Measurements from ENCODE around the gene FOXP1.

FOXP1 gene

GRCh38 chr3:71045212-71045916, 538.2 kb downstream of the FOXP1 start:
- Histone ChIP-seq H3K4me2 (ENCODE audit: low read length) (no peak overlapping the region), H3K79me2 (ENCODE audit: insufficient read depth, low read length) (no peaks in the 10 kb centered on the region)

GRCh38 chr3:71042759-71043158, 540.8 kb downstream of the FOXP1 start:
- H3K36me3 ChIP-seq (ENCODE audit: insufficient read depth, low read length) = peaks cover 100% of the 10 kb centered on the region
- H2AFZ ChIP-seq (ENCODE audit: low read length) = no peak overlapping the region
- no peaks in the 10 kb centered on the region for H3K9me3 ChIP-seq (ENCODE audit: low read length)
- H3K27ac ChIP-seq (ENCODE audit: low read depth, low read length, poor library complexity, severe bottlenecking) = no peak overlapping the region
- no peak overlapping the region for H3K9ac ChIP-seq (ENCODE audit: low read length)
- H3K9me2 ChIP-seq (ENCODE audit: low read depth, low read length) = no peaks in the 10 kb centered on the region
- H3F3A ChIP-seq (ENCODE audit: insufficient read depth, low read length) = no peaks in the 10 kb centered on the region
- H3K4me1 ChIP-seq (ENCODE audit: insufficient read depth, low read length, severe bottlenecking) = no peaks in the 10 kb centered on the region
- H4K20me1 ChIP-seq (ENCODE audit: insufficient read depth, low read length) = no peaks in the 10 kb centered on the region
- no peaks in the 10 kb centered on the region for H3K79me2 ChIP-seq (ENCODE audit: insufficient read depth, low read length)
- TF ChIP-seq CTCF (IDR thresholded peaks at IDR 0.05; ENCODE audit: low read length) (no peak), EZH2 (IDR thresholded peaks at IDR 0.05; ENCODE audit: borderline replicate concordance, low read length) (no peak)
- no peak overlapping the region for H3K4me3 ChIP-seq (ENCODE audit: low read depth, low read length, poor library complexity, severe bottlenecking)
- H3K27me3 ChIP-seq (ENCODE audit: insufficient read depth, low read length) = no peaks in the 10 kb centered on the region
- H3K4me2 ChIP-seq (ENCODE audit: low read length) = no peak overlapping the region

More at GRCh38 chr3:71045212-71045916, 538.2 kb downstream of the FOXP1 start:
- Histone ChIP-seq H3K9ac (ENCODE audit: low read length) (no peak overlapping the region), H3K4me1 (ENCODE audit: insufficient read depth, low read length, severe bottlenecking) (no peaks in the 10 kb centered on the region), H3F3A (ENCODE audit: insufficient read depth, low read length) (no peaks in the 10 kb centered on the region), H3K36me3 (ENCODE audit: insufficient read depth, low read length) (peaks cover 98% of the 10 kb centered on the region), H3K9me2 (ENCODE audit: low read depth, low read length) (no peaks in the 10 kb centered on the region), H2AFZ (ENCODE audit: low read length) (no peak overlapping the region), H3K4me3 (ENCODE audit: low read depth, low read length, poor library complexity, severe bottlenecking) (no peak overlapping the region), H3K27me3 (ENCODE audit: insufficient read depth, low read length) (no peaks in the 10 kb centered on the region), H3K27ac (ENCODE audit: low read depth, low read length, poor library complexity, severe bottlenecking) (no peak overlapping the region), H4K20me1 (ENCODE audit: insufficient read depth, low read length) (no peaks in the 10 kb centered on the region), H3K9me3 (ENCODE audit: low read length) (no peaks in the 10 kb centered on the region)
- TF ChIP-seq EZH2 (IDR thresholded peaks at IDR 0.05; ENCODE audit: borderline replicate concordance, low read length) (no peak), CTCF (IDR thresholded peaks at IDR 0.05; ENCODE audit: low read length) (no peak)

- H3K9ac ChIP-seq (ENCODE audit: low read length) = no peak overlapping the region
- H3K9me3 ChIP-seq (ENCODE audit: low read length) = no peaks in the 10 kb centered on the region
- H3K27ac ChIP-seq (ENCODE audit: low read depth, low read length, poor library complexity, severe bottlenecking) = no peak overlapping the region
- H2AFZ ChIP-seq (ENCODE audit: low read length) = no peak overlapping the region
- TF ChIP-seq CTCF (IDR thresholded peaks at IDR 0.05; ENCODE audit: low read length) (no peak), EZH2 (IDR thresholded peaks at IDR 0.05; ENCODE audit: borderline replicate concordance, low read length) (no peak)
- no peaks in the 10 kb centered on the region for H3K9me2 ChIP-seq (ENCODE audit: low read depth, low read length)
- H3K4me3 ChIP-seq (ENCODE audit: low read depth, low read length, poor library complexity, severe bottlenecking) = no peak overlapping the region
- no peaks in the 10 kb centered on the region for H3K4me1 ChIP-seq (ENCODE audit: insufficient read depth, low read length, severe bottlenecking)
- H3K27me3 ChIP-seq (ENCODE audit: insufficient read depth, low read length) = no peaks in the 10 kb centered on the region
- no peaks in the 10 kb centered on the region for H3K79me2 ChIP-seq (ENCODE audit: insufficient read depth, low read length)
- H3K36me3 ChIP-seq (ENCODE audit: insufficient read depth, low read length) = peaks cover 98% of the 10 kb centered on the region
- no peaks in the 10 kb centered on the region for H3F3A ChIP-seq (ENCODE audit: insufficient read depth, low read length)
- H4K20me1 ChIP-seq (ENCODE audit: insufficient read depth, low read length) = no peaks in the 10 kb centered on the region
- no peak overlapping the region for H3K4me2 ChIP-seq (ENCODE audit: low read length)
Measured at GRCh38 chr3:71041371-71041770, 542.2 kb downstream of the FOXP1 start.
